HEK293 (cell line): ENCODE data around the gene CRACDL.

Source experiments
- CTCF ChIP-seq: fragments of 450-650 bp; formaldehyde crosslinking; IDR thresholded peaks from 2 replicates; pipeline ENCODE4 v1.5.1; 2016; ENCODE audit warnings: missing biosample characterization, missing genetic modification characterization
- ZNF707 ChIP-seq: fragments of 450-650 bp; formaldehyde crosslinking; IDR thresholded peaks from 2 replicates; pipeline ENCODE4 v1.5.1; 2016; ENCODE audit warnings: missing biosample characterization, missing genetic modification characterization

- TF ChIP-seq CTCF (tag by site-specific recombination) (no peak), ZNF707 (no peak)
Measured at GRCh38 chr2:98819231-98819766, 116.7 kb downstream of the CRACDL start.
